K562 (cell line): ENCODE measurements around the gene NFKBIA. TPM values are rescaled to one million over a fixed set of nuclear protein-coding genes. Genes with fewer than 3 reads are reported as not detected.
A peak's percentile ranks its signal among the peaks of the same experiment; 100 is the strongest.

ENCODE experiments used
- ATAC-seq: fragments of 200-7000 bp; cut with Tn5 transposase; 3 replicates; pipeline ENCODE4 v1.9.1; 2020; ENCODE audit warnings: moderate library complexity
- BruUV-seq: library from RNA; stranded (reverse); fragments of 400-500 nt; replicated peaks from 2 replicates; lab custom pipeline; 2021; lab: Mats Ljungman, UMichigan
- CTCF ChIA-PET: fragments of 300-600 bp; formaldehyde crosslinking; extraction: SDS; loops from one replicate; lab custom pipeline; 2021; ENCODE audit warnings: low intra/inter-chr PET ratio; lab: Yijun Ruan, JAX
- POLR2A ChIA-PET: fragments of 300-600, 350-650 bp; sonication (Branson Sonifier 250); formaldehyde crosslinking; extraction: SDS; loops from one replicate; lab custom pipeline; 2021; ENCODE audit warnings: antibody characterized with exemption, inconsistent platforms; lab: Yijun Ruan, JAX
- DNase-seq, 4 experiments: peaks; one replicate each; pipeline versions ENCODE4 v3.0.0 to v3.0.0-alpha.2; 2011 to 2018; ENCODE audit warnings: low spot score in 3 of 4, mixed read lengths in 3 of 4; ENCODE audit errors: extremely low read depth in 1 of 4
- FAIRE-seq: peaks from 2 replicates; lab custom pipeline; 2011; peaks lifted over from hg19 to GRCh38; lab: Jason Lieb, UNC
- H2AFZ ChIP-seq: 2 replicates; pipeline ENCODE4 v1.6.0; 2011; ENCODE audit warnings: low read depth, low read length, control low read depth, inconsistent platforms
- H3K27ac ChIP-seq: fragments of 200-600 bp; 3 replicates; pipeline ENCODE4 v1.8.0; 2011; ENCODE audit warnings: low read depth, mild to moderate bottlenecking, control low read depth, inconsistent platforms, low read length, moderate library complexity, mixed read lengths; ENCODE audit errors: extremely low read depth
- H3K27me3 ChIP-seq, 2 experiments: fragments of 300-600 bp in 1 of 2; 2 replicates in 1 of 2; 3 replicates in 1 of 2; pipeline versions ENCODE4 v1.6.0 to v1.8.0; 2011; ENCODE audit warnings: inconsistent platforms in 2 of 2, low read length in 2 of 2, mild to moderate bottlenecking in 1 of 2, mixed read lengths in 1 of 2, moderate library complexity in 1 of 2; ENCODE audit not compliant: control insufficient read depth in 2 of 2, insufficient read depth in 2 of 2
- H3K36me3 ChIP-seq: fragments of 300-600 bp; 3 replicates; pipeline ENCODE4 v1.8.0; 2011; ENCODE audit warnings: mild to moderate bottlenecking, low read length, inconsistent platforms; ENCODE audit not compliant: control insufficient read depth, insufficient read depth
- H3K4me1 ChIP-seq, 2 experiments: fragments of 200-600 bp in 1 of 2; replicated peaks in 1 of 2; 2 replicates in 1 of 2; 3 replicates in 1 of 2; pipeline versions ENCODE4 v1.5.1 to v1.8.0; 2011; ENCODE audit warnings: inconsistent platforms in 2 of 2, low read length in 2 of 2, mild to moderate bottlenecking in 1 of 2, mixed read lengths in 1 of 2, moderate library complexity in 1 of 2; ENCODE audit not compliant: control insufficient read depth in 2 of 2, insufficient read depth in 2 of 2
- H3K4me2 ChIP-seq: 2 replicates; pipeline ENCODE4 v1.6.1; 2011; ENCODE audit warnings: low read length, control low read depth, inconsistent platforms, mixed read lengths; ENCODE audit not compliant: insufficient read depth
- H3K4me3 ChIP-seq: fragments of 200-600 bp; sonication (generic), shearing (Covaris generic); 2 replicates; pipeline ENCODE4 v1.5.1; 2016; ENCODE audit warnings: control low read depth, inconsistent platforms
- H3K79me2 ChIP-seq: fragments of 200-600 bp; 3 replicates; pipeline ENCODE4 v1.8.0; 2011; ENCODE audit warnings: low read length, inconsistent platforms; ENCODE audit not compliant: control insufficient read depth, insufficient read depth
- H3K9ac ChIP-seq, 2 experiments: 2 replicates each; pipeline versions ENCODE4 v1.6.0 to v1.6.1; 2011; ENCODE audit warnings: low read depth in 2 of 2, low read length in 2 of 2, control low read depth in 1 of 2, inconsistent platforms in 1 of 2, mild to moderate bottlenecking in 1 of 2, mixed read lengths in 1 of 2; ENCODE audit not compliant: insufficient read depth in 1 of 2
- H3K9me1 ChIP-seq: one replicate; pipeline ENCODE4 v1.6.0; 2011; ENCODE audit warnings: inconsistent platforms, mild to moderate bottlenecking, low read length, moderate library complexity; ENCODE audit not compliant: control insufficient read depth, insufficient read depth
- H3K9me3 ChIP-seq: replicated peaks from 2 replicates; pipeline ENCODE4 v1.5.1; 2011; ENCODE audit warnings: low read depth, low read length, inconsistent platforms; ENCODE audit not compliant: control insufficient read depth, insufficient read depth
- H4K20me1 ChIP-seq: replicated peaks from 2 replicates; pipeline ENCODE4 v1.6.1; 2011; ENCODE audit warnings: low read length, inconsistent platforms, mixed read lengths; ENCODE audit not compliant: control insufficient read depth, insufficient read depth
- CHCHD3 ChIP-seq: fragments of 250-450 bp; sonication (Bioruptor Pico); IDR thresholded peaks from 2 replicates; pipeline ENCODE4 v2.1.2; 2022; ENCODE audit warnings: mild to moderate bottlenecking
- MCM5 ChIP-seq: fragments of 450-650 bp; IDR thresholded peaks from 2 replicates; pipeline ENCODE4 v1.6.1; 2016; ENCODE audit warnings: low read depth
- NELFE ChIP-seq: IDR thresholded peaks from 2 replicates; pipeline ENCODE4 v1.6.1; 2011; ENCODE audit warnings: mild to moderate bottlenecking; ENCODE audit not compliant: insufficient read depth, insufficient read length
- NR2F6 ChIP-seq: fragments of 450-650 bp; formaldehyde crosslinking; IDR thresholded peaks from 2 replicates; pipeline ENCODE4 v1.4.0; 2020; ENCODE audit warnings: mild to moderate bottlenecking
- RBFOX2 ChIP-seq: fragments of 200-400 bp; formaldehyde crosslinking; IDR thresholded peaks from 2 replicates; pipeline ENCODE4 v1.6.1; 2017; ENCODE audit warnings: low read depth, mild to moderate bottlenecking, low read length, moderate library complexity
- RFX7 ChIP-seq: fragments of 250-450 bp; sonication (Bioruptor Pico); IDR thresholded peaks from 2 replicates; pipeline ENCODE4 v1.5.1; 2021; ENCODE audit warnings: mild to moderate bottlenecking
- SP1 ChIP-seq: sonication (generic); formaldehyde crosslinking; IDR thresholded peaks from 2 replicates; pipeline ENCODE4 v1.8.1; 2022; ENCODE audit warnings: mild to moderate bottlenecking, missing genetic modification reagents
- ZNF384 ChIP-seq: IDR thresholded peaks from 2 replicates; pipeline ENCODE4 v1.6.1; 2012; ENCODE audit warnings: low read depth, low read length, improper control_type of control experiment
- ZNF408 ChIP-seq: fragments of 250-450 bp; sonication (Bioruptor Pico); IDR thresholded peaks from 2 replicates; pipeline ENCODE4 v1.4.0; 2020; ENCODE audit warnings: low read depth, mild to moderate bottlenecking, moderate library complexity
- ZNF79 ChIP-seq: fragments of 250-450 bp; sonication (Bioruptor Pico); IDR thresholded peaks from 2 replicates; pipeline ENCODE4 v1.4.0; 2020; ENCODE audit warnings: low read depth, mild to moderate bottlenecking, moderate library complexity
- WGBS: fragments of 100-300 bp; shearing (Covaris generic); methylation state at CpG from one replicate; pipeline ENCODE4 v1.1.6; 2016; ENCODE audit warnings: low coverage, mixed read lengths; ENCODE audit not compliant: insufficient coverage; ENCODE audit errors: missing lambda C conversion rate; 5-methylcytosine and 5-hydroxymethylcytosine counted together
- in situ Hi-C: fragments of 300-500 bp; cut with MboI; formaldehyde crosslinking; loops from 4 replicates; pipeline ENCODE4 v1.15.0; 2018; ENCODE audit warnings: inconsistent platforms, mixed read lengths
- intact Hi-C: fragments of 100-400 bp; cut with micrococcal nuclease; formaldehyde crosslinking; loops from 2 replicates; pipeline ENCODE4 v1.14.2; 2022
- polyA plus RNA-seq, 8 experiments: library from polyadenylated mRNA; depleted of rRNA in 4 of 8; stranded (reverse) in 5 of 8; unstranded in 3 of 8; fragments of >200 nt; fragmentation: Nextera tagmentation in 2 of 8; fragmentation: Illumina TruSeq in 1 of 8; extraction: Ambion mirVana in 2 of 8; extraction: Trizol in 1 of 8; gene quantifications; 2 replicates each; pipeline versions ENCODE4 v1.2.1 to v1.2.3, GENCODE V29; 2011 to 2014; ENCODE audit warnings: inconsistent platforms in 1 of 8, missing spikeins in 1 of 8
- total RNA-seq, 7 experiments: library from RNA; depleted of rRNA in 6 of 7; stranded (reverse); fragments of >200 nt in 6 of 7; fragmentation: Illumina TruSeq in 2 of 7; extraction: Trizol in 2 of 7; gene quantifications; 2 replicates each; pipeline versions ENCODE4 v1.2.1 to v1.2.3, GENCODE V29; 2011 to 2021; ENCODE audit warnings: low replicate concordance in 1 of 7
- TF ChIP-seq, protein P1 (sequence below): fragments of 450-650 bp; IDR thresholded peaks from 2 replicates; pipeline ENCODE4 v1.6.1; 2016; ENCODE audit warnings: mild to moderate bottlenecking
- TF ChIP-seq, protein P2 (sequence below): fragments of 450-650 bp; IDR thresholded peaks from 2 replicates; pipeline ENCODE4 v1.6.1; 2018; ENCODE audit not compliant: partially characterized antibody

NFKBIA gene
- total and polyA plus RNA-seq, 9 of the 15 experiments (the other 6 are each of a cell fraction or from before 2014, with no cell fraction given), result 6.9 to 31.8 (median 18.2) TPM

DNA sequence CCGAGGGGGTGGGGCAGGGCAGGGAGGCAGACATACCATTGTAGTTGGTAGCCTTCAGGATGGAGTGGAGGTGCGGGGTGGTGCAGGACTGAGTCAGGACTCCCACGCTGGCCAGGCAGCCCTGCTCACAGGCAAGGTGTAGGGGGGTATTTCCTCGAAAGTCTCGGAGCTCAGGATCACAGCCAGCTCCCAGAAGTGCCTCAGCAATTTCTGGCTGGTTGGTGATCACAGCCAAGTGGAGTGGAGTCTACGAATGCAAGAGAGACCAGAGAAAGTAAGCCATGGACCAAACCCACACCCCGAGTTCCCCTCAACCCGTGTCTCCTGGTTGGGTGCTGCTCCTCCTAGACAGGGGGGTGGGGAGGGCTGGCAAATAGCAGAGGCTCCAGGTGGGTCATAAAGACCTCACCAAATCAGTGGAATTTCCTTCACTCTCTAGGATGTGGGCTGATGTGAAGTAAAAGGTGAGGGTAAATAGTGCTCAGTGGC, 1.4 kb downstream of the NFKBIA start:
- peak in 1 of 4 experiments; percentile 16 for DNase-seq
- ATAC-seq, result no peak
- Histone ChIP-seq H3K4me2 (peak overlapping the region; percentile 88), H3K9ac (peak overlapping the region; percentile 89 to 95), H2AFZ (peak overlapping the region; percentile 81), H3K9me1 (no peaks in the 10 kb centered on the region), H3K4me1 (peaks cover 23 to 28% of the 10 kb centered on the region in 2 experiments), H3K79me2 (peaks cover 39% of the 10 kb centered on the region), H3K27ac (peak overlapping the region; percentile 93), H4K20me1 (no peaks in the 10 kb centered on the region), H3K4me3 (peak overlapping the region; percentile 89), H3K9me3 (no peaks in the 10 kb centered on the region), H3K27me3 (no peaks in the 10 kb centered on the region), H3K36me3 (peaks cover 39% of the 10 kb centered on the region)
- FAIRE-seq, result peak; percentile 29
- BruUV-seq, result no TSS peak
- in situ Hi-C loops, result loop anchor here (10.0 to 25.0 kb wide), 2 partner anchors 728 to 1066 kb away; no protein-coding TSS in a partner anchor
- CTCF ChIA-PET, result no interaction called here
- TF ChIP-seq, protein P1, sequence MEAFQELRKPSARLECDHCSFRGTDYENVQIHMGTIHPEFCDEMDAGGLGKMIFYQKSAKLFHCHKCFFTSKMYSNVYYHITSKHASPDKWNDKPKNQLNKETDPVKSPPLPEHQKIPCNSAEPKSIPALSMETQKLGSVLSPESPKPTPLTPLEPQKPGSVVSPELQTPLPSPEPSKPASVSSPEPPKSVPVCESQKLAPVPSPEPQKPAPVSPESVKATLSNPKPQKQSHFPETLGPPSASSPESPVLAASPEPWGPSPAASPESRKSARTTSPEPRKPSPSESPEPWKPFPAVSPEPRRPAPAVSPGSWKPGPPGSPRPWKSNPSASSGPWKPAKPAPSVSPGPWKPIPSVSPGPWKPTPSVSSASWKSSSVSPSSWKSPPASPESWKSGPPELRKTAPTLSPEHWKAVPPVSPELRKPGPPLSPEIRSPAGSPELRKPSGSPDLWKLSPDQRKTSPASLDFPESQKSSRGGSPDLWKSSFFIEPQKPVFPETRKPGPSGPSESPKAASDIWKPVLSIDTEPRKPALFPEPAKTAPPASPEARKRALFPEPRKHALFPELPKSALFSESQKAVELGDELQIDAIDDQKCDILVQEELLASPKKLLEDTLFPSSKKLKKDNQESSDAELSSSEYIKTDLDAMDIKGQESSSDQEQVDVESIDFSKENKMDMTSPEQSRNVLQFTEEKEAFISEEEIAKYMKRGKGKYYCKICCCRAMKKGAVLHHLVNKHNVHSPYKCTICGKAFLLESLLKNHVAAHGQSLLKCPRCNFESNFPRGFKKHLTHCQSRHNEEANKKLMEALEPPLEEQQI, result no peak
- TF ChIP-seq ZNF79 (CRISPR knock-in tag), result no peak
- no peak for TF ChIP-seq ZNF384
- TF ChIP-seq NR2F6 (CRISPR knock-in tag), result 0 out of 2 replicates have a peak, but pooled peaks have one; percentile 20
- TF ChIP-seq, protein P2, sequence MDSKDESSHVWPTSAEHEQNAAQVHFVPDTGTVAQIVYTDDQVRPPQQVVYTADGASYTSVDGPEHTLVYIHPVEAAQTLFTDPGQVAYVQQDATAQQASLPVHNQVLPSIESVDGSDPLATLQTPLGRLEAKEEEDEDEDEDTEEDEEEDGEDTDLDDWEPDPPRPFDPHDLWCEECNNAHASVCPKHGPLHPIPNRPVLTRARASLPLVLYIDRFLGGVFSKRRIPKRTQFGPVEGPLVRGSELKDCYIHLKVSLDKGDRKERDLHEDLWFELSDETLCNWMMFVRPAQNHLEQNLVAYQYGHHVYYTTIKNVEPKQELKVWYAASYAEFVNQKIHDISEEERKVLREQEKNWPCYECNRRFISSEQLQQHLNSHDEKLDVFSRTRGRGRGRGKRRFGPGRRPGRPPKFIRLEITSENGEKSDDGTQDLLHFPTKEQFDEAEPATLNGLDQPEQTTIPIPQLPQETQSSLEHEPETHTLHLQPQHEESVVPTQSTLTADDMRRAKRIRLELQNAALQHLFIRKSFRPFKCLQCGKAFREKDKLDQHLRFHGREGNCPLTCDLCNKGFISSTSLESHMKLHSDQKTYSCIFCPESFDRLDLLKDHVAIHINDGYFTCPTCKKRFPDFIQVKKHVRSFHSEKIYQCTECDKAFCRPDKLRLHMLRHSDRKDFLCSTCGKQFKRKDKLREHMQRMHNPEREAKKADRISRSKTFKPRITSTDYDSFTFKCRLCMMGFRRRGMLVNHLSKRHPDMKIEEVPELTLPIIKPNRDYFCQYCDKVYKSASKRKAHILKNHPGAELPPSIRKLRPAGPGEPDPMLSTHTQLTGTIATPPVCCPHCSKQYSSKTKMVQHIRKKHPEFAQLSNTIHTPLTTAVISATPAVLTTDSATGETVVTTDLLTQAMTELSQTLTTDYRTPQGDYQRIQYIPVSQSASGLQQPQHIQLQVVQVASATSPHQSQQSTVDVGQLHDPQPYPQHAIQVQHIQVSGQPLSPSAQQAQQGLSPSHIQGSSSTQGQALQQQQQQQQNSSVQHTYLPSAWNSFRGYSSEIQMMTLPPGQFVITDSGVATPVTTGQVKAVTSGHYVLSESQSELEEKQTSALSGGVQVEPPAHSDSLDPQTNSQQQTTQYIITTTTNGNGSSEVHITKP, result peak; percentile 30
- no peak for TF ChIP-seq RFX7 (CRISPR knock-in tag)
- no peak for TF ChIP-seq ZNF408 (CRISPR knock-in tag)
- no peak for TF ChIP-seq MCM5
- 0 out of 2 replicates have a peak, but pooled peaks have one; percentile 57 for TF ChIP-seq SP1 (CRISPR knock-in tag)
- no peak for TF ChIP-seq CHCHD3 (CRISPR knock-in tag)
- peak; percentile 57 for TF ChIP-seq RBFOX2
- no peak for TF ChIP-seq NELFE
- intact Hi-C loops, result loop anchor here (5.0 to 10.0 kb wide), 4 partner anchors 36 to 358 kb away; partner anchors contain the start of genes FAM177A1 and PSMA6
- 32% methylated on average over 6 of the region's 8 CpGs for WGBS
- POLR2A ChIA-PET, result interaction anchor here (0.6 to 4.2 kb wide), 17 partner anchors 11 to 281 kb away, joined by 3 to 49 read pairs (median 5); partner anchors contain the start of genes PPP2R3C and PSMA6
